ENCODE results near the gene KSR1.

DNA sequence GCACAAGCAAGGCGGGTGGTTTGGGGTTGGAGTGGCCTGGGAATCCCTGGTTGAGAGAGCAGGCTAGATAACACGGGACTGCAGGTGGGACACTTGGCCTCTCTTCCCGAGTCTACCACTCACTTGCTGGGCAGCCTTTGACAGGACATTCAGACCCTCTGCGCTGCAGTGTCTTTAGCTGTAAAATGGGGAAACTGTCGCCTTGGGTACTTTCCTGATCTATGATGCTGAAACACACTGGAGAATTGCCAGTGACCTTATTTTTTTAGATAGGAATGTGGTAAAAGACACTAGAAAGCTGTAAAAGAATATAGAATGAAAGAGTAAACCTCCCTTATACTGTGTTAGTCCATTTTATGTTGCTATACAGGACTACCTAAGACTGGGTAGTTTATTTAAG lies 30.5 kb downstream of the KSR1 start:
- TF ChIP-seq, protein P1, sequence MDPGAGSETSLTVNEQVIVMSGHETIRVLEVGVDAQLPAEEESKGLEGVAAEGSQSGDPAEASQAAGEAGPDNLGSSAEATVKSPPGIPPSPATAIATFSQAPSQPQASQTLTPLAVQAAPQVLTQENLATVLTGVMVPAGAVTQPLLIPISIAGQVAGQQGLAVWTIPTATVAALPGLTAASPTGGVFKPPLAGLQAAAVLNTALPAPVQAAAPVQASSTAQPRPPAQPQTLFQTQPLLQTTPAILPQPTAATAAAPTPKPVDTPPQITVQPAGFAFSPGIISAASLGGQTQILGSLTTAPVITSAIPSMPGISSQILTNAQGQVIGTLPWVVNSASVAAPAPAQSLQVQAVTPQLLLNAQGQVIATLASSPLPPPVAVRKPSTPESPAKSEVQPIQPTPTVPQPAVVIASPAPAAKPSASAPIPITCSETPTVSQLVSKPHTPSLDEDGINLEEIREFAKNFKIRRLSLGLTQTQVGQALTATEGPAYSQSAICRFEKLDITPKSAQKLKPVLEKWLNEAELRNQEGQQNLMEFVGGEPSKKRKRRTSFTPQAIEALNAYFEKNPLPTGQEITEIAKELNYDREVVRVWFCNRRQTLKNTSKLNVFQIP (CRISPR knock-in tag; IDR thresholded peaks at IDR 0.05; ENCODE audit: borderline replicate concordance, low read depth): no peak
- TF ChIP-seq RARB (CRISPR knock-in tag; IDR thresholded peaks at IDR 0.05): no peak
- TF ChIP-seq, protein P2, sequence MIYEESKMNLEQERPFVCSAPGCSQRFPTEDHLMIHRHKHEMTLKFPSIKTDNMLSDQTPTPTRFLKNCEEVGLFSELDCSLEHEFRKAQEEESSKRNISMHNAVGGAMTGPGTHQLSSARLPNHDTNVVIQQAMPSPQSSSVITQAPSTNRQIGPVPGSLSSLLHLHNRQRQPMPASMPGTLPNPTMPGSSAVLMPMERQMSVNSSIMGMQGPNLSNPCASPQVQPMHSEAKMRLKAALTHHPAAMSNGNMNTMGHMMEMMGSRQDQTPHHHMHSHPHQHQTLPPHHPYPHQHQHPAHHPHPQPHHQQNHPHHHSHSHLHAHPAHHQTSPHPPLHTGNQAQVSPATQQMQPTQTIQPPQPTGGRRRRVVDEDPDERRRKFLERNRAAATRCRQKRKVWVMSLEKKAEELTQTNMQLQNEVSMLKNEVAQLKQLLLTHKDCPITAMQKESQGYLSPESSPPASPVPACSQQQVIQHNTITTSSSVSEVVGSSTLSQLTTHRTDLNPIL (CRISPR knock-in tag; IDR thresholded peaks at IDR 0.05; ENCODE audit: low read depth): no peak
- no peak for TF ChIP-seq OSR1 (CRISPR knock-in tag; IDR thresholded peaks at IDR 0.05)
- no peak for TF ChIP-seq ISL1 (CRISPR knock-in tag; IDR thresholded peaks at IDR 0.05)
- TF ChIP-seq TOX (CRISPR knock-in tag; IDR thresholded peaks at IDR 0.05; ENCODE audit: borderline replicate concordance): no peak
- TF ChIP-seq ZFP3 (CRISPR knock-in tag; IDR thresholded peaks at IDR 0.05): no peak
- no peak for TF ChIP-seq ZFP30 (CRISPR knock-in tag; IDR thresholded peaks at IDR 0.05)
- TF ChIP-seq SNAI2 (CRISPR knock-in tag; IDR thresholded peaks at IDR 0.05): no peak
- no peak for TF ChIP-seq ARNTL (CRISPR knock-in tag; IDR thresholded peaks at IDR 0.05; ENCODE audit: borderline replicate concordance, low read depth)
- TF ChIP-seq GLIS3 (CRISPR knock-in tag; IDR thresholded peaks at IDR 0.05): no peak
- TF ChIP-seq CSRNP3 (CRISPR knock-in tag; IDR thresholded peaks at IDR 0.05): no peak

Data from SK-N-SH treated with all-trans-retinoic acid at 6 μM for 48 hours (cell line).